Sciatic nerve (tissue), 2 donors: Measurements from ENCODE around the gene GAREM2. TPM values are rescaled to one million over a fixed set of nuclear protein-coding genes. Genes with fewer than 3 reads are reported as not detected.

Experiments used
- ATAC-seq: fragments of 200-7000 bp; cut with Tn5 transposase; one replicate; pipeline ENCODE4 v1.9.1; 2020; ENCODE audit warnings: mild to moderate bottlenecking, moderate library complexity
- DNase-seq: peaks from one replicate; pipeline ENCODE4 v3.0.0-alpha.2; 2020; ENCODE audit warnings: low spot score
- intact Hi-C: fragments of 100-400 bp; cut with DNase I; formaldehyde crosslinking; loops from one replicate; pipeline ENCODE4 v1.14.2; 2022
- total RNA-seq: library from RNA; stranded (reverse); fragmentation: NEBNext Ultra II Directional; extraction: Animal tissue kit (Norgen Biotek cat#: 25700); gene quantifications from one replicate; pipeline ENCODE4 v1.2.1, GENCODE V29; 2021
- donor health status: DM: no; HTN: no; CAD: no.
- donor health status: DM: no; HTN: no; CAD: no.

GAREM2 gene
- 6.8 TPM for total RNA-seq

DNA sequence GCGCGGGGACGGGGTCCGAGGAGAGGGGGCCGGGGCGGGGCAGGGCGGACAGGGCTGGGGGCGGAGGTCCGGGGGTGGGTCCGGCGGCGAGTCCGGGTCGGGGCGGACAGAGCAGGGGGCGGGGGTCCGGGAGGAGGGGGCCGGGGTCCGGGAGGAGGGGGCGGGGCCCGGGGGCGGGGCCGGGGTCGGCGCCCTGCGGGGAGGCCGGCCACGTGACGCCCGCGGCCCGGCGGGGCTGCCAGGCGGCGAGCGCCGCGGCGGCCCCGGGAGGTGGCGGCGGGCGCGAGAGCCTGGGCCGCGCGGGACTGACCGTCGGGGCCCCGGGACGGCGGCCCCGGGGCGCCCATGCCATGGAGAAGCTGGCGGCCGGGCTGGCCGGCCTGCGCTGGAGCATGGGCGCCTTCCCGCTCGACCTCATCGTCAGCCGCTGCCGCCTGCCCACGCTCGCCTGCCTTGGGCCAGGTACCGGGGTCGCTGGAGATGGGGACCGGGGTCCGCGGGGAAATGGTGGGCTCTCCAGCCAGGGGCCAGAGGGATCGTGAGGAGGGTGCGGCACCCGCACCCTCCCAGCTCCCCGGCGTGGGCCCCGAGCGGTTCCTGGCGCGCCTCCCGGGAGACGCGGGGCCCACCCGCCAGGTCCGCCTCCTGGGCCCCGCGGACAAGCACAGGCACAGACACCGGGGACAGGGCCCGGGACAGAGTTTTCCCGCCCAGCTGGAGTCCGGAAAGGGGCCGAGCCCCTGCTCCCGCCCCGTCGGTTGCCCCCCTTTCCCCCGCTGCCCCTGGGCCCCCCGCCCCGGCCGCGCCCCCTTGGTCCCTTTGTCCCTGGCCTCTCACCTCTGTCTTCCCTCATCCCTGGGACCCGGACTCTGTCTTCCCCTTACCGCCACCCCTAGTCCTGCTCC is at the start of gene GAREM2:
Gene GAREM2, plus strand, starts transcription at position 218 of the 905 bp plus-strand sequence. Its CDS starts 133 bp downstream, at position 351.
- intact Hi-C loops = no loop called here
- DNase-seq = peak; percentile 47
- no peak for ATAC-seq

DNA sequence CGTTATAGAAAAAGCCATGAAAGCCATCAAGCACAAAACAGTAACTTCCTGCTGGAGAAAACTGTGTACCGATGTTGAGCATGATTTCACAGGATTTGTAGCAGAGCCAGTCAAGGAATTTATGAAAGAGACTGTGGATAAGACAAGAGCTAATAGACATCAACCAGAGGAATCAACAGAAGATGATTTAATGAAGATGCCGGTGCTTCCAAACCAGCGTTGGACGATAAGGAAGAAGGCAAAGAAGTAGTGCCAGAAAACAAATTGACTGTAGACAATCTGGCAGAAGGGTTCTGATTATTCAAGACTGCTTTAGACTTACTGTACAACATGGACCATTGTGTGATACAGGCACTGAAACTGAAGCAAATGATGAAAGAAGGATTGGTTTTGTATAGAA is 49.5 kb upstream of the GAREM2 start:
- ATAC-seq = no peak
- intact Hi-C loops = no loop called here
- no peak for DNase-seq

DNA sequence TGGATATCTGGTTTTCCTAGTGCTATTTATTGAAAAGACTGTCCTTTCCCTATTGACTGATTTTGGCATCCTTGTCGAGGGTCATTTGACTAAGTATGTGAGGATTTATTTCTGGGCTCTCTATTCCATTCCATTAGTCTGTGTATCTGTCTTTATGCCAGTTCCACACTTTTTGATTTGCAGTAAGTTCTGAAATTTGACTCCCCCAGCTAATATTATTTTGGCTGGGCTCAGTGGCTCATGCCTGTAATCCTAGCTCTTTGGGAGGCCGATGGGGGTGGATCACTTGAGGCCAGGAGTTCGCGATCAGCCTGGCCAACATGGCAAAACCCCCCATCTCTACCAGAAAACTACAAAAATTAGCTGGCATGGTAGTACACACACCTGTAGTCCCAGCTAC is 46.8 kb upstream of the GAREM2 start:
- DNase-seq = no peak
- ATAC-seq = no peak
- intact Hi-C loops = no loop called here

DNA sequence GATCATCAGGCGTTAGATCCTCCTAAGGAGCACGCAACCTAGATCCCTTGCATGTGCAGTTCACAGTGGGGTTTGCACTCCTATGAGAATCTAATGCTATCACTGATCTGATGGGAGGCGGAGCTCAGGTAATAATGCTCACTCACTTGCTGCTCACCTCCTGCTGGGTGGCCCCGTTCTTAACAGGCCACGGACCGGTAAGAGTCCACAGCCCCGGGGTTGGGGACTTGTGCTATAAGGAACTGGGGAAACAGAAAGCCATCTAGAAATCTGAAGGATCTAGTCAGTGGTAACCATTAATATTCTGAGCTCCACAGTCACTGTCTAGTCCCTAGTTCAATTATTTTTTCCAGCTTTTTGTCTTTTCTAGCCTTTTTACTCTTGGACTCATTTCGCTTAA is 44.7 kb upstream of the GAREM2 start:
- ATAC-seq (no peak), DNase-seq (no peak)
- intact Hi-C loops = no loop called here

DNA sequence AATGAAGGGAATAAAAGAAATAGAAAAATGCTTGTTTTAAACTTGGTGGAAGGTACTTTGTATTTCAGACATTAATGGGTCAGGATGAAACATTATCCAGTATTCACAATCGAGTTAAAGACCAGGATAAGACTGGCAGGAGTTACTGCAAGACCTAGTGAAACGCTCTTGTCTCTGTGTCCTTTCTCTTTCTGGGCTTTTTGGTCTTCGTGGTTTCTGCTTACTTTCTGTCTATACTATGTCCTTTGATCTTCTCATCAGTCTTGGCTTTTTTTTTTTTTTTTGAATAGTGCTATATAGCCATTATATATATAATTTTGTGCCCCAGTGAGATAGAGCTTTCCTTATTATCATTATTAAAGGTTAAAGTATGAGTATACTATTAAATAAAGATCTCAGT is 42.1 kb upstream of the GAREM2 start:
- intact Hi-C loops = no loop called here
- no peak for ATAC-seq
- DNase-seq = no peak

DNA sequence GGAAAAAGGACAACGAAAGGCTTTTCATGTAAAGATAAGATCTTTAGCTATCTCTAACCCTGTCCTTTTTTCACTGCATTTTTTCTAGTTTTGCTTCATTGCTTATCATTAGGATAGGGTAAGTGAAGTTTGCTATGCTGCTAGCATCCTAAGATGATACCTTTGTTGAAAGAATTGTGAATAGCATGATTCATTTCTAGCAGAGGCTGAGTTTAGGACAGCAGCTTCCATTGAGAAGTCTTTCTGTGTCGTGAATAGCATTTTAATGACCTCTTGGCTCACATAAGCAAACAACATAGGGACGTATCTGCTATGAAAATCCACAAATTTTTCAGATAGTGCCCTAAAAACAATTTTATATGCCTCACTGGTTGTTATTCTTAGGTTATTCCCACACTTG is 36.4 kb upstream of the GAREM2 start:
- DNase-seq (no peak), ATAC-seq (no peak)
- intact Hi-C loops = no loop called here

DNA sequence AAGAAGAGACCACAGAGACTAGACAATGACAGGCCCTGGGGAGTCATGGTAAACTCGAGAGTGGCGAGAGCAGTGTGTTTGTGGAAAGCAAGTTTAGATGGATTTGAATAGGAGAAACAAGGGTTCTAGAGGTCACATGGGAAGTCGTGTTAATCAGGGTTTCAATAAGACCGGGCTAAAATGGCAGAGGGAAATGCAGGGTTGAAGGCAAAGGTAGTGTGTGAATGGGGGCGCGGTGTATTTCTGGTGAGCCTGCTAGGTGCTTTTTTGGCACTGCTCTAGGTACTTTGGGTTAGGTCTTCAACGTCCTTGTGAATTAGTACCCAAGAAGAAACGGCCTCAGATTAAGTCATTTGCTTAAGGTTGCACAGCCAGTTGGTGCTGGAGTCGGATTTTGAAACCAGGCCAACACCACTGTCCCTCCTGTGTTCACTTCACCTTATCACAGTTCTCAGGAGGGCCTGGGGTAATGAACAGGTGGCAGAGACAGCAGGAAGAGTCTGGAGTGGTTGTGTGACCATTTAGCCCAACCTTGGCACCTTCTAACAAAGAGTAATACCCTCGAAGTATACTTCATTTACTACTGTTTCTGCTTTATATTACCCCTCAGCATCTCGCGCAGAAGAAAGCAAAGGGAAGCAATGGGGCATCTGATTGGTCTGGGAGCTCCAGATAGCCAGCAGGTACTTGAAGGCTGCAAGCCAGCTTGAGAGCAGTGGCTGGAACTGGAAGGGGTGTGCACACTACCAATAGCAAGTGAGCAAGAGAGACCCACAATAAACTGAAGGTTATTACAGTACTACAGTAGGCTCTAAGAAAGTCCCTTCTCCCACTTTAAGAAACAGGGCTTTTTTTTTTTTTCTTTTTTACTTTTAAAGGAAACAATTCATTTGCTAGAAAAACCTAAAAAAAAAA is 33.4 kb upstream of the GAREM2 start:
- ATAC-seq = no peak
- intact Hi-C loops = loop anchor here (10.0 kb wide), 1 partner anchor 145 kb away; no protein-coding TSS in a partner anchor
- no peak for DNase-seq

DNA sequence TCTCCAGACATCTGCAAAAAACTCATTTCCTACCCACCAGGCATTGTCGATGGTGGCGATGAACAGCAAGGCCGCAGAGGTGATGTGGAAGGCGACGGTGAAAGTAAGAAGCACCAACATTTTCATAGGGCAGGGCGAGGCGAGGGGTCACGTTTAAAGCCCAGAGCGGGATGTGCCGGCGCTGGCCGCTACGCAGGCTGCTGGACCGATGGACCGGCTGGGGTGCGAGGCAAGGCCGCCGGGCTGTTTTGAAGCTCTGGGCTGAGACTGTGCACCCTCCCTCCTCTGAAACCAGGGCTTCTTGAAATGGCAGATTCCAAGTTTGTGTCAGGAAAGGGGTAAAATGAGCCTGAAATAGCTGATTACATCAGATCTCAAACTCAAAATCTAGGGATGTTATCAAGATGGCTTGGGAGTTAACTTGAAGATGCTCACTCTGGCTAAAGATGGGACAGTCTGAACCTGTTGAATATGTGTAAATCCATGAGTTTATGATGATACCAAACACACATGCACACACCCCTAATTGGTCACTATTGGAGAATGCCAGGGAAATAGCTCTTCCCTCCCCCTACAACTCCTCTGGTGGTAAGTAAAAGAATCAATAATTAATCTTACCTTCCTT is 31.6 kb upstream of the GAREM2 start:
- intact Hi-C loops = loop anchor here (10.0 kb wide), 1 partner anchor 146 kb away; no protein-coding TSS in a partner anchor

DNA sequence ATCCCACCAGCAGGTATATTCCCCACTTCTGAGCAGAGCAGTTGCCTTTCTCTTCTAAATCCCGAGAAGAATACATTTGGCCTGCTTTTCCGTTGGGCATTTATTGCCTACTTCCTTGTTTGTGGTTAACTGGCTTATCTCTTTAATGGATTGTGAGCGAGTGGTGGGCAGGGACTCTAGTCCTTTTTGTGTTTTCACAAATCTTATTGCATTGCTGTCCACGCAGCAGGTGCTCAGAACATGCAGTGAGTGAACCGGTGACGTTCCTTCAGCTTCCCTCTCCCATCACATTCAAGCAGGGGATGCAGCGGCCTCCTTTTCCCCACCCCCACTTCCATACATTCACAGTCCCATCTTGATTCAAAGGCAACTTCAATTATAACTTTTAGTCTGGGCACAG is 28.9 kb upstream of the GAREM2 start:
- intact Hi-C loops = loop anchor here (10.0 kb wide), 1 partner anchor 149 kb away; no protein-coding TSS in a partner anchor
- ATAC-seq (no peak), DNase-seq (no peak)

More for the DNA sequence above, 31.6 kb upstream of the GAREM2 start:
- no peak for DNase-seq
- no peak for ATAC-seq

DNA sequence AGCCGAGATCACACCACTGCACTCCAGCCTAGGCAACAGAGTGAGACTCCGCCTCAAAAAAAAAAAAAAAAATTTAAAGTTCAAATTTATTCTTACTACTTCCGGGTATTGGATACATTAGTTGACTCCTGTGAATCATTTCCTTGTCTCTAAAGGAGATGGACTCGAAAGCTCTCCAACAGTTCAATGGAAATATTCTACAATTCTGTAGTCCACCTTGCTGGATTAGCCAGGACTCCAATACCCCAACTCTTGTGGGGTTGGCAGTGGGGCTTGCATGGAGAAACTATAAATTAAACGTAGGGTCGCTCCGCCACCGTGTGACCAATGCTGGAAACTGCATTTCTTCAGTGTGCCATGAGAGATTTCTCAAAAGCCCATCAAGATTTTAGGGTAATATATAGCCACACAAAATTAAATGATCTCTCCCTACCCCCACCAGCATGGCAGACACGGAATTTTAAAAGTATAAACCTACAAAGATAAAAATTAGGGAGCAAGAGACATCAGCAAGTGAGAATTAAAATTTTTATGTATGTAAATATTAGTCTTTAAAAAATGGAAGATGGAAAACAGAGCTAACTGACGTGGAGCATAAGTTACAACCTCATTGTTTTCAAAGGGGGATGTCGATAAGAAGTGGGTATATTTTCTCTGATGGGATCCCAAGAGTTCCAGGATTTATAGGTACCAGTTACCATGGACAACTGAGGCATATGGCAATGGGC is 27.8 kb upstream of the GAREM2 start:
- peak; percentile 78 for DNase-seq
- ATAC-seq = peak; percentile 73

DNA sequence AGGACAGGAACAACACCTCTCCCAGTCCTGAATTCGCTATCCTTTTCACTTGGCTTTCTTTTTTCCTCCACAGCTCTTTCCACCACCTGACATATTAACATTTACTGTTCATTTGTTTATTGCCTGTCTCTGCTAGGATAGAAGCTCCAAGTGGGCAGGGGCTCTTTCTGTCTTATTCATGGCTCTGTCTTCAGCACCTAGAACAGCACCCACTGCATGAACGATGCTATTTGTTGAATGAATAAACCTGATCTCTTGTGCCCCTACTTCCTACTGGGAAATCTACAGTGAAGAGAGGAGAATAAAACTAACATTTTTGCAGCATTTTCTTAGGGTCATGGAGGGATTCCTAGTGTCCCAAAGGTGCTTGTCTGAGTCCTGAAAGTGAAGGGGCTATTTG is 24.4 kb upstream of the GAREM2 start:
- no peak for DNase-seq

More for the DNA sequence above, 27.8 kb upstream of the GAREM2 start:
- intact Hi-C loops = loop anchor here (5.0 to 10.0 kb wide), 2 partner anchors 150 to 193 kb away; no protein-coding TSS in a partner anchor

DNA sequence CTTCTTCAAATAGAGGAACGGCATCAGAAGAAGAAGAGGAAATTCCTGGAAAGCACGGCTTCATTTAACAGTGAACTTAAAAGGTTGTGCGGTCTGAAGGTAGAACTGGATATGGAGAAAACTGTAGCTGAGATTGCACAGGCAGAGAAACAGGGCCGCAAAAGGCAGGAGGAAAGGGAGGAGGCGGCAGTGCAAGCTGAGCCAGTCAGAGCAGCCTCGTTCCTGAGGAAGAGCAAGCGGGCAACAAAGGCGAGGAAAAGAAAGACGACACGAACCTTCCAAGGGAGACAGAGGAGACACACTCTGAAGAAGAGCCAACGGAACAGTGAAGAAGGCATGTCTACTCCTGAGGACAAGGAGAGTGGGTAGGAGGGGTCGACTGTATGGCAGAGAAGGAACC is 22.6 kb upstream of the GAREM2 start:
- ATAC-seq (no peak), DNase-seq (no peak)
- intact Hi-C loops = no loop called here

More for the DNA sequence above, 24.4 kb upstream of the GAREM2 start:
- intact Hi-C loops = loop anchor here (5.0 to 10.0 kb wide), 2 partner anchors 154 to 196 kb away; no protein-coding TSS in a partner anchor
- ATAC-seq = no peak

DNA sequence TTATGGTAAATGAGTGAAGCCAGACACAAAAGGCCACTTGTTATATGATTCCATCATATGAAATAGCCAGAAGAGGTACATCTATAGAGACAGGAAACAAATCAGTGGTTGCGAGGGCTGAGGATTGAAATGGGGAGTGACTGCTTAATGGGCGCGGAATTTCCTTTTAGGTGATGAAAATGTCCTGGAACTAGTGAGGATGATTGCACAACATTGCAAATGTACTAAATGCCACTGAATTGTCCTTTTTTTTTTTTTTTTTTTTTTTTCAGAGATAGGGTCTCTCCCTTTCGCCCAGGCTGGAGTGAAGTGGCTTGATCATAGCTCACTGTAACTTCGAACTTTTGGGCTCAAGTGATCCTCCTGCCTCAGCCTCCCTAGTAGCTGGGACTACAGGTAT is 15.3 kb upstream of the GAREM2 start:
- DNase-seq (no peak), ATAC-seq (no peak)
- intact Hi-C loops = no loop called here

DNA sequence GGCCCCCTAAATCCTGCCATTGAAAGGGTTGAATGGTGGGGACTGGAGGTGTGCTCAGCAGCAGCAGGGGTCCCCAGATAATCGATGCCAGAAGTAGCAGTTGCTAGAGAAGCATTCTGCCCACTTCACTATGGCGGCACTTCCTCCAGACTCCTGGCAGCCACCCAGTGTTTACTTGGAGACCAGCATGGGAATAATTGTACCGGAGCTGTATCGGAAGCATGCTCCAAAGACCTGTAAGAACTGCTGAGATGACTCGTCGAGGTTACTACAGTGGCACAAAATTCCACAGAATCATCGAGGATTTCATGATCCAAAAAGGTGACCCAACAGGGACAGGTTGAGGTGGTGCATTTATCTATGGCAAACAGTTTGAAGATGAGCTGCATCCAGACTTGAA is 11.0 kb upstream of the GAREM2 start:
- no peak for ATAC-seq

DNA sequence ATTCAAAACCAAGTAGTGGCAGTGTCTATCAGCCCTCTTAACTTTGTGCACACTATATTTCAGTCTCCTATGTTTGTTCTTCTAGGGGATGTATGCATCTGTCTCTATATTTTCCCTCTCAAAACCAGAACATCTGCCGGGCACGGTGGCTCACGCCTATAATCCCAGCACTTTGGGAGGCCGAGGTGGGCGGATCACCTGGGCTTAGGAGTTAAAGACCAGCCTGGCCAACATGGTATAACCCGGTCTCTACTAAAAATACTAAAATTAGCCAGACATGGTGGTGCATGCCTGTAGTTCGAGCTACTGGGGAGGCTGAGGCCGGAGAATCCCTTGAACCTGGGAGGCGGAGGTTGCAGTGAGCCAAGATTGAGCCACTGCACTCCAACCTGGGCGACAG is 9.9 kb upstream of the GAREM2 start:
- no peak for ATAC-seq
- peak; percentile 18 for DNase-seq

More for the DNA sequence above, 11.0 kb upstream of the GAREM2 start:
- peak; percentile 30 for DNase-seq
- intact Hi-C loops = no loop called here

DNA sequence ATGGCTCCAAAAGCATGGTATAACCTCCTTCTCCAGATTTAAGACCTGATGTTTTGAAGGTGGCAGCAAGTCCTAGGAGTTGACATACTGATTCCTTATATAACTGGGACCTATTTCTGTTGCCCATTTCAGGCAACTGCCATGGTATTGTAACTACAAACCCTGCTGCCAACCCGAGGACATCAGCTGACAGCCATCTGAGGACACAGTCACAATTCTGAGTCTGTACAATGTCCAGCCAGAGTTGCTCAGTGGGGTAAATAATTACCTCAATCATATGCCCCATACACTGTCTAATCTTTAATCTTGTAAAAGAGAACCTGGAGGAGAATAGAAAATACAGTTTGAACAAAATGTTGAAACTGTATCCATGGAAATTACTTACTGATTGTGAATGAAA is 8.7 kb upstream of the GAREM2 start:
- no peak for ATAC-seq
- intact Hi-C loops = no loop called here
- DNase-seq = peak; percentile 15

More for the DNA sequence above, 9.9 kb upstream of the GAREM2 start:
- intact Hi-C loops = no loop called here

DNA sequence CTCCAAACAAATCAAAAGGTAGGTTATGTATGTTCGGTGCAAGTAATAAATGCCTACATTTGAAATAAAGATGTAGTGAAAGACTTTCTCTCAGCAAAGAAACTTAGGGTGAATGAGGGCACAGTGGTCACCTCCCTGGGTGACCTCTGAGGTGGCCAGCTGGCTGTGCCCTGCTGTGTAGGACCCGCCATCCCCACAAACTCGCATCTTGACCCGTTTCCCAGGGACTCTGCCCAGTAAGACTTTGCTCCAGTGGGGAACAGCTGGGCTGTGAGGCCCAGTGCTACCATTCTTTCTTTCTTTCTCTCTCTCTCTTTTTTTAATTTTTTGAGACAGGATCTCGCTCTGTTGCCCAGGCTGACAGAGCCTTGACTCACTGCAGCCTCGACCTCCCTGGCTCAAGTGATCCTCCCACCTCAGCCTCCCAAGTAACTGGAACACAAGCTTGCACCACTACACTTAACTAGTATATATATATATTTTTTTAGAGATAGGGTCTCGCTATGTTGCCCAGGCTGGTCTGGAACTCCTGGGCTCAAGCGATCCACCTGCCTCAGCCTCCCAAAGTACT is 8.2 kb upstream of the GAREM2 start:
- peak; percentile 19 for DNase-seq
- ATAC-seq = no peak
- intact Hi-C loops = no loop called here

DNA sequence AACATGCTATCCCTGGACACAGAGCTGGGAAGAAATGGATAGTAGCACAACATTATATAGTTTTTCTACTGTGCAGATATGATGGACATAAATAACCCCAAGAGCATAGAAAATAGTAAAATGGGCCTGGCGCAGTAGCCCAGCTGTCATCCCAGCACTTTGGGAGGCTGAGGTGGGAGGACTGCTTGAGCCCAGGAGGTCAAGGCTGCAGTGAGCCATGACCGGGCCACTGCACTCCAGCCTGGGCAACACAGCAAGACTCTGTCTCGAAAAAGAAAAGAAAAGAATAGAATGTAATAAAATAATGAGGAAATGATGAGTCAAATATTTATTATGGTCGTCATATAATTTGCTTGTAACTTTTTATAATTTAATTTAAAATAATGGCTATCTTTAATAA is 7.5 kb upstream of the GAREM2 start:
- ATAC-seq (no peak), DNase-seq (no peak)
- intact Hi-C loops = no loop called here
